ENCODE data around the gene NTM.

GRCh38 chr11:131533998-131534397 lies 163.6 kb downstream of the NTM start:
- TF ChIP-seq CTCF (IDR thresholded peaks at IDR 0.05; ENCODE audit: low read depth, low read length) (no peak), EZH2phosphoT487 (IDR thresholded peaks at IDR 0.05; ENCODE audit: low read depth) (no peak)

Measured in OCI-LY3 (cell line).